HCT116 (cell line): ENCODE results near the gene EMD. TPM values are rescaled to one million over a fixed set of nuclear protein-coding genes. Genes with fewer than 3 reads are reported as not detected.

ENCODE experiments used
- ATAC-seq: fragments of 200-7000 bp; cut with Tn5 transposase; 2 replicates; pipeline ENCODE4 v1.9.1; 2020; ENCODE audit warnings: mild to moderate bottlenecking, moderate library complexity
- BruUV-seq: library from RNA; stranded (reverse); fragments of 400-500 nt; replicated peaks from 2 replicates; lab custom pipeline; 2021; lab: Mats Ljungman, UMichigan
- CTCF ChIA-PET: fragments of 300-600 bp; sonication (Branson Sonifier 250); formaldehyde crosslinking; loops from one replicate; lab custom pipeline; 2021; ENCODE audit warnings: antibody characterized with exemption; lab: Charles Lee
- POLR2A ChIA-PET: fragments of 300-600, 350-600 bp; sonication (Branson Sonifier 250); formaldehyde crosslinking; loops from one replicate; lab custom pipeline; 2021; ENCODE audit warnings: antibody characterized with exemption; lab: Charles Lee
- RAD21 ChIA-PET, 2 experiments: fragments of 300-600 bp; sonication (Branson Sonifier 250); formaldehyde crosslinking; loops; one replicate each; lab custom pipeline; 2023; ENCODE audit warnings: low total read pairs in 2 of 2; ENCODE audit not compliant: uncharacterized antibody in 2 of 2, unreplicated experiment in 2 of 2, low non-redundant PET in 1 of 2; lab: Charles Lee
- DNase-seq: peaks from one replicate; pipeline ENCODE4 v3.0.0-alpha.2; 2010; ENCODE audit warnings: low read depth, low spot score
- H2AFZ ChIP-seq: fragments of 200-600 bp; shearing (Covaris generic), sonication (generic); 2 replicates; pipeline ENCODE4 v1.6.1; 2017; ENCODE audit warnings: low read depth, mixed run types, mixed read lengths, antibody characterized with exemption, low read length; ENCODE audit not compliant: poor library complexity, severe bottlenecking
- H3K27ac ChIP-seq: 2 replicates; pipeline ENCODE4 v1.5.1; 2012; ENCODE audit warnings: low read depth, low read length
- H3K27me3 ChIP-seq: fragments of 200-600 bp; sonication (generic); 2 replicates; pipeline ENCODE4 v1.6.1; 2016; ENCODE audit warnings: mixed run types, low read length, mixed read lengths; ENCODE audit not compliant: insufficient read depth
- H3K36me3 ChIP-seq, 2 experiments: fragments of 200-500 bp in 1 of 2; fragments of 200-600 bp in 1 of 2; sonication (Bioruptor generic) in 1 of 2; sonication (generic) in 1 of 2; 2 replicates each; pipeline versions ENCODE4 v1.5.1 to v1.6.1; 2014 to 2016; ENCODE audit warnings: low read length in 2 of 2, inconsistent platforms in 1 of 2, mixed read lengths in 1 of 2, mixed run types in 1 of 2; ENCODE audit not compliant: insufficient read depth in 2 of 2, control insufficient read depth in 1 of 2
- H3K4me1 ChIP-seq, 2 experiments: fragments of 200-600 bp in 1 of 2; sonication (generic) in 1 of 2; 2 replicates each; pipeline versions ENCODE4 v1.5.1 to v1.6.1; 2012 to 2017; ENCODE audit warnings: low read length in 2 of 2, inconsistent platforms in 1 of 2, mild to moderate bottlenecking in 1 of 2, mixed read lengths in 1 of 2, mixed run types in 1 of 2, moderate library complexity in 1 of 2; ENCODE audit not compliant: insufficient read depth in 2 of 2, control insufficient read depth in 1 of 2
- H3K4me2 ChIP-seq: fragments of 200-600 bp; sonication (generic); 2 replicates; pipeline ENCODE4 v1.6.1; 2017; ENCODE audit warnings: mixed run types, low read length, mixed read lengths
- H3K4me3 ChIP-seq, 2 experiments: fragments of 200-600 bp in 1 of 2; sonication (generic) in 1 of 2; replicated peaks in 1 of 2; 2 replicates each; pipeline ENCODE4 v1.5.1; 2011 to 2016; ENCODE audit warnings: low read length in 2 of 2, control low read depth in 1 of 2, low read depth in 1 of 2, mild to moderate bottlenecking in 1 of 2, mixed read lengths in 1 of 2, mixed run types in 1 of 2
- H3K79me2 ChIP-seq: fragments of 200-600 bp; sonication (generic); 2 replicates; pipeline ENCODE4 v1.6.1; 2017; ENCODE audit warnings: mild to moderate bottlenecking, mixed run types, low read length, moderate library complexity, mixed read lengths; ENCODE audit not compliant: insufficient read depth
- H3K9ac ChIP-seq: fragments of 200-600 bp; sonication (generic); 2 replicates; pipeline ENCODE4 v1.6.1; 2016; ENCODE audit warnings: low read length, mixed read lengths
- H3K9me2 ChIP-seq: fragments of 200-600 bp; sonication (generic), shearing (Covaris generic); 2 replicates; pipeline ENCODE4 v1.6.1; 2017; ENCODE audit warnings: mixed run types, mild to moderate bottlenecking, moderate library complexity; ENCODE audit not compliant: insufficient read depth
- H3K9me3 ChIP-seq, 2 experiments: fragments of 200-500 bp in 1 of 2; fragments of 200-600 bp in 1 of 2; sonication (Bioruptor generic) in 1 of 2; sonication (generic) in 1 of 2; 2 replicates each; pipeline ENCODE4 v1.6.1; 2014 to 2017; ENCODE audit warnings: low read length in 2 of 2, mixed read lengths in 2 of 2, inconsistent platforms in 1 of 2, low read depth in 1 of 2, mild to moderate bottlenecking in 1 of 2, mixed run types in 1 of 2, moderate library complexity in 1 of 2; ENCODE audit not compliant: control insufficient read depth in 1 of 2, insufficient read depth in 1 of 2
- H4K20me1 ChIP-seq: fragments of 200-600 bp; sonication (generic), shearing (Covaris generic); 2 replicates; pipeline ENCODE4 v1.6.1; 2017; ENCODE audit warnings: mixed run types, mild to moderate bottlenecking, moderate library complexity; ENCODE audit not compliant: insufficient read depth
- ATF3 ChIP-seq: IDR thresholded peaks from 2 replicates; pipeline ENCODE4 v1.6.1; 2012
- CBX3 ChIP-seq: IDR thresholded peaks from 2 replicates; pipeline ENCODE4 v1.6.1; 2012; ENCODE audit warnings: low read depth
- EGR1 ChIP-seq: IDR thresholded peaks from 2 replicates; pipeline ENCODE4 v1.6.1; 2012; ENCODE audit warnings: low read depth
- ELF1 ChIP-seq: IDR thresholded peaks from 2 replicates; pipeline ENCODE4 v1.6.1; 2012; ENCODE audit warnings: low read depth, borderline replicate concordance
- EZH2 ChIP-seq: fragments of 200-600 bp; sonication (generic); IDR thresholded peaks from 2 replicates; pipeline ENCODE4 v1.6.1; 2017; ENCODE audit warnings: antibody characterized with exemption, mixed run types
- FOSL1 ChIP-seq: IDR thresholded peaks from 2 replicates; pipeline ENCODE4 v1.6.1; 2012; ENCODE audit warnings: low read depth
- JUND ChIP-seq: IDR thresholded peaks from 2 replicates; pipeline ENCODE4 v1.6.1; 2012
- MAX ChIP-seq: IDR thresholded peaks from 2 replicates; pipeline ENCODE4 v1.6.1; 2012
- POLR2A ChIP-seq: IDR thresholded peaks from 2 replicates; pipeline ENCODE4 v1.7.0; 2011; ENCODE audit warnings: borderline replicate concordance; ENCODE audit not compliant: insufficient read depth, insufficient read length; ENCODE audit errors: extremely low read depth
- POLR2AphosphoS5 ChIP-seq: IDR thresholded peaks from 2 replicates; pipeline ENCODE4 v1.6.1; 2011; ENCODE audit warnings: mild to moderate bottlenecking, low read depth, low read length, moderate library complexity
- RAD21 ChIP-seq: IDR thresholded peaks from 2 replicates; pipeline ENCODE4 v1.6.1; 2012; ENCODE audit warnings: low read depth, mild to moderate bottlenecking
- REST ChIP-seq: IDR thresholded peaks from 2 replicates; pipeline ENCODE4 v1.6.1; 2012; ENCODE audit warnings: low read depth
- SIN3A ChIP-seq: IDR thresholded peaks from 2 replicates; pipeline ENCODE4 v1.6.1; 2012; ENCODE audit warnings: low read depth
- SP1 ChIP-seq: IDR thresholded peaks from 2 replicates; pipeline ENCODE4 v1.6.1; 2012; ENCODE audit warnings: low read depth
- SRF ChIP-seq: IDR thresholded peaks from 2 replicates; pipeline ENCODE4 v1.6.1; 2012; ENCODE audit warnings: low read depth
- YY1 ChIP-seq: IDR thresholded peaks from 2 replicates; pipeline ENCODE4 v1.6.1; 2011; ENCODE audit warnings: low read length, low read depth, moderate library complexity, mild to moderate bottlenecking; ENCODE audit not compliant: insufficient replicate concordance; ENCODE audit errors: extremely low read depth
- ZBTB33 ChIP-seq: IDR thresholded peaks from 2 replicates; pipeline ENCODE4 v1.6.1; 2011; ENCODE audit warnings: mild to moderate bottlenecking, low read length, moderate library complexity; ENCODE audit not compliant: insufficient replicate concordance; ENCODE audit errors: extremely low read depth
- ZFX ChIP-seq: fragments of 450-650 bp; IDR thresholded peaks from 2 replicates; pipeline ENCODE4 v1.6.1; 2017
- ZNF274 ChIP-seq: fragments of 200-500 bp; sonication (Bioruptor generic); IDR thresholded peaks from 2 replicates; pipeline ENCODE4 v1.6.1; 2014; ENCODE audit warnings: mild to moderate bottlenecking, low read depth, low read length, inconsistent platforms
- intact Hi-C: fragments of 100-400 bp; cut with micrococcal nuclease; formaldehyde crosslinking; loops from 2 replicates; pipeline ENCODE4 v1.10.0; 2022
- total RNA-seq: library from RNA; stranded (reverse); gene quantifications from one replicate; pipeline ENCODE4 v1.2.1, GENCODE V29; 2021; ENCODE audit not compliant: unreplicated experiment

The EMD gene
- total RNA-seq, 1 experiment from 2014 or later: 102 TPM

GRCh38 chrX:154375156-154375504 lies 4.0 kb upstream of the EMD start (continued):
- TF ChIP-seq ZBTB33: no peak
- TF ChIP-seq FOSL1: no peak
- TF ChIP-seq EZH2: no peak
- no peak for TF ChIP-seq SIN3A
- TF ChIP-seq ZNF274: no peak
- no peak for TF ChIP-seq ELF1
- no peak for TF ChIP-seq YY1

GRCh38 chrX:154376774-154377173 lies 2.3 kb upstream of the EMD start:
- peaks cover 0 to 4% of the 10 kb centered on the region in 2 experiments; a peak in 2 of 4 replicates for H3K36me3 ChIP-seq
- H4K20me1 ChIP-seq: no peaks in the 10 kb centered on the region
- ChIA-PET CTCF (no interaction called here), RAD21 (no interaction called here), POLR2A (no interaction called here)
- no peaks in the 10 kb centered on the region for H3K27me3 ChIP-seq
- peak overlapping the region; percentile 98 for H3K27ac ChIP-seq
- DNase-seq: no peak
- peak overlapping the region; percentile 81; the same call in 1 of the 2 replicates for H3K4me2 ChIP-seq
- no peak overlapping the region for H3K4me3 ChIP-seq
- H3K4me1 ChIP-seq: peaks cover 17 to 58% of the 10 kb centered on the region in 2 experiments
- no peak overlapping the region for H2AFZ ChIP-seq
- BruUV-seq: no TSS peak
- H3K9me3 ChIP-seq: no peaks in the 10 kb centered on the region
- TF ChIP-seq RAD21 (no peak), FOSL1 (no peak), ATF3 (no peak), EGR1 (no peak), POLR2A (no peak), SP1 (no peak), REST (no peak), ZFX (no peak), MAX (no peak), JUND (no peak), SRF (no peak), ELF1 (no peak), CBX3 (no peak), SIN3A (no peak), POLR2AphosphoS5 (no peak)
- 0 out of 2 replicates have a peak overlapping the region, but pooled peaks have one; percentile 81 for H3K9ac ChIP-seq
- no peaks in the 10 kb centered on the region for H3K9me2 ChIP-seq
- ATAC-seq: no peak
- intact Hi-C loops: no loop called here
- peaks cover 25% of the 10 kb centered on the region for H3K79me2 ChIP-seq
